Left lung (tissue), 10 donors: Measurements from ENCODE around the gene CD6. TPM values are rescaled to one million over a fixed set of nuclear protein-coding genes. Genes with fewer than 3 reads are reported as not detected.
A peak's percentile ranks its signal among the peaks of the same experiment; 100 is the strongest.

Experiments used
- ATAC-seq: fragments of 200-7000 bp; cut with Tn5 transposase; one replicate; pipeline ENCODE4 v1.9.1; 2020; ENCODE audit warnings: moderate library complexity
- DNase-seq, 4 donors: peaks; one replicate each; pipeline ENCODE4 v3.0.0-alpha.2; 2013 to 2020
- H3K27ac ChIP-seq, 2 donors: fragments of 200-600 bp; sonication (generic) in 1 of 2; one replicate each; pipeline versions ENCODE4 v1.5.0 to v1.8.0; 2020 to 2021
- H3K27me3 ChIP-seq, 2 donors: fragments of 200-600 bp; sonication (generic) in 1 of 2; one replicate each; pipeline versions ENCODE4 v1.5.0 to v1.8.0; 2020 to 2021
- H3K36me3 ChIP-seq, 2 donors: fragments of 200-600 bp; sonication (generic) in 1 of 2; one replicate each; pipeline versions ENCODE4 v1.5.0 to v1.8.0; 2020 to 2021
- H3K4me1 ChIP-seq, 2 donors: fragments of 200-600 bp; one replicate each; pipeline ENCODE4 v1.8.0; 2021
- H3K4me3 ChIP-seq, 2 donors: fragments of 200-600 bp; sonication (generic) in 1 of 2; one replicate each; pipeline versions ENCODE4 v1.5.0 to v1.8.0; 2020 to 2021; ENCODE audit warnings: mild to moderate bottlenecking in 1 of 2
- H3K9me3 ChIP-seq, 2 donors: fragments of 200-600 bp; sonication (generic) in 1 of 2; one replicate each; pipeline versions ENCODE4 v1.5.0 to v1.8.0; 2020 to 2021
- intact Hi-C, 2 donors: fragments of 100-400 bp; cut with DNase I; formaldehyde crosslinking; loops; one replicate each; pipeline versions ENCODE4 v1.11.2 to v1.14.2; 2022
- polyA plus RNA-seq, 6 donors: library from polyadenylated mRNA; unstranded; fragments of 120-200 nt; gene quantifications; one replicate each; pipeline ENCODE4 v1.2.1, GENCODE V29; 2013; ENCODE audit not compliant: insufficient read length in 6 of 6
- total RNA-seq, 2 donors: library from RNA; stranded (reverse); fragmentation: NEBNext Ultra II Directional; extraction: Animal tissue kit (Norgen Biotek cat#: 25700); gene quantifications; one replicate each; pipeline ENCODE4 v1.2.1, GENCODE V29; 2021
- TF ChIP-seq, protein P1 (sequence below), 2 donors: fragments of 200-600 bp; sonication (generic) in 1 of 2; IDR thresholded peaks; one replicate each; pipeline versions ENCODE4 v1.5.0 to v1.8.0; 2021; ENCODE audit warnings: antibody characterized with exemption in 2 of 2
- donor health status: DM: no; HTN: yes; CAD: no.
- donor health status: DM: no; HTN: no; CAD: no.

Gene CD6
- total and polyA plus RNA-seq, 8 donors = 0.66 to 6.3 (median 1.7) TPM

DNA sequence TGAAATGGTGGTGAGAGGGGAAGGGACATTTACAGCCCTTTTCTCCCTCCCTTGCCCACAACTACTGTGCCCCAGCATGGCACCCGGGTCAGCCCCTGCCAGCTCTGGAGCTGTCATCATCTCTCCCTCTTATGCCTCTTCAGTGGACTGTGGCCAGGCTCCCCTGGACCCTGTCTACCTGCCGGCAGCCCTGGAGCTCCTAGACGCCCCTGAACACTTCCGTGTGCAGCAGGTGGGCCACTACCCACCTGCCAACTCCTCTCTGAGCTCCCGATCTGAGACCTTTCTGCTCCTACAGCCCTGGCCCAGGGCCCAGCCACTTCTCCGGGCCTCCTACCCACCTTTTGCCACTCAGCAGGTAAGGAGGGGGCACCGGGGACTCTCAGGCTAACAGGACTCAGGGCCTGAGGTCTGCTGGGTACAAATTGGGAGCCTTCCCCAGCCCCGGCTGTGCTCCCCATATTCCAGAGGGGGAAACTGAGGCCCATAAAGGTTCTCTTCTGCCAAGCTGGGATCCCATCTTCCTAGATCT is 44.4 kb upstream of the CD6 start:
- ATAC-seq (no peak), DNase-seq (peak in 1 of 4 donors; percentile 31)
- H3K27ac ChIP-seq = no peak overlapping the region
- H3K27me3 ChIP-seq = peaks cover 9 to 59% of the 10 kb centered on the region in 2 donors
- H3K4me1 ChIP-seq = peaks cover 9 to 26% of the 10 kb centered on the region in 2 donors
- H3K4me3 ChIP-seq = no peak overlapping the region
- TF ChIP-seq, protein P1, sequence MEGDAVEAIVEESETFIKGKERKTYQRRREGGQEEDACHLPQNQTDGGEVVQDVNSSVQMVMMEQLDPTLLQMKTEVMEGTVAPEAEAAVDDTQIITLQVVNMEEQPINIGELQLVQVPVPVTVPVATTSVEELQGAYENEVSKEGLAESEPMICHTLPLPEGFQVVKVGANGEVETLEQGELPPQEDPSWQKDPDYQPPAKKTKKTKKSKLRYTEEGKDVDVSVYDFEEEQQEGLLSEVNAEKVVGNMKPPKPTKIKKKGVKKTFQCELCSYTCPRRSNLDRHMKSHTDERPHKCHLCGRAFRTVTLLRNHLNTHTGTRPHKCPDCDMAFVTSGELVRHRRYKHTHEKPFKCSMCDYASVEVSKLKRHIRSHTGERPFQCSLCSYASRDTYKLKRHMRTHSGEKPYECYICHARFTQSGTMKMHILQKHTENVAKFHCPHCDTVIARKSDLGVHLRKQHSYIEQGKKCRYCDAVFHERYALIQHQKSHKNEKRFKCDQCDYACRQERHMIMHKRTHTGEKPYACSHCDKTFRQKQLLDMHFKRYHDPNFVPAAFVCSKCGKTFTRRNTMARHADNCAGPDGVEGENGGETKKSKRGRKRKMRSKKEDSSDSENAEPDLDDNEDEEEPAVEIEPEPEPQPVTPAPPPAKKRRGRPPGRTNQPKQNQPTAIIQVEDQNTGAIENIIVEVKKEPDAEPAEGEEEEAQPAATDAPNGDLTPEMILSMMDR (IDR thresholded peaks at IDR 0.05) = no peak
- peaks cover 0 to 14% of the 10 kb centered on the region in 2 donors for H3K36me3 ChIP-seq
- H3K9me3 ChIP-seq = no peaks in the 10 kb centered on the region
- intact Hi-C loops = no loop called here

DNA sequence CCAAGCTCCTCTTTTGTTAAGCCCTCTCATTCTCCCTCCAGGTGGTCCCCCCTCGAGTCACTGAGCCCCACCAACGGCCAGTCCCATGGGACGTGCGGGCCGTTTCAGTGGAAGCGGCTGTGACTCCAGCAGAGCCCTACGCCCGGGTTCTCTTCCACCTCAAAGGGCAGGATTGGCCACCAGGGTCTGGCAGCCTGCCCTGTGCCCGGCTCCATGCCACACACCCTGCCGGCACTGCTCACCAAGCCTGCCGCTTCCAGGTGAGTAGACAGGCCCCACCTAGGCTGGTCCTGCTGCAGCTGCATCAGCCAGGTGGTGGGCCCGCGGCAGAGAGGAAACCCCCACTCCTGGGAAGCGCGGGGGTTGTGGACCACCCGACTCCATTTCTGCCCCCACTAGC is 43.9 kb upstream of the CD6 start:
- DNase-seq (peak in 1 of 4 donors; percentile 17), ATAC-seq (no peak)
- no peak overlapping the region for H3K4me3 ChIP-seq
- peaks cover 0 to 9% of the 10 kb centered on the region in 2 donors for H3K36me3 ChIP-seq
- peaks cover 9 to 59% of the 10 kb centered on the region in 2 donors for H3K27me3 ChIP-seq
- no peak overlapping the region for H3K27ac ChIP-seq
- intact Hi-C loops = no loop called here
- peaks cover 9 to 26% of the 10 kb centered on the region in 2 donors for H3K4me1 ChIP-seq
- TF ChIP-seq, protein P1 (IDR thresholded peaks at IDR 0.05) = no peak
- no peaks in the 10 kb centered on the region for H3K9me3 ChIP-seq

DNA sequence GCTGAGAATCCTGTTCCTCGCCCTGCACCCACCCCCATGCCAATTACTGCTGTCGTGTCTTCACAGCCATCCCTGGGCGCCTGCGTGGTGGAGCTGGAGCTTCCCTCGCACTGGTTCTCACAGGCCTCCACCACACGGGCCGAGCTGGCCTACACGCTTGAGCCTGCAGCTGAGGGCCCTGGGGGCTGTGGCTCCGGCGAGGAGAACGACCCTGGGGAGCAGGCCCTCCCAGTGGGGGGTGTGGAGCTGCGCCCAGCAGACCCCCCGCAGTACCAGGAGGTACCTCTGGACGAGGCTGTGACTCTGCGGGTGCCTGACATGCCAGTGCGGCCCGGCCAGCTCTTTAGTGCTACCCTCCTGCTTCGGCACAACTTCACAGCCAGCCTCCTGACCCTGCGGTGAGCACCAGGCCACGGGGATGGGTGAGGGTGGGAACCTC is 42.9 kb upstream of the CD6 start:
- H3K27ac ChIP-seq = no peak overlapping the region
- H3K27me3 ChIP-seq = peaks cover 9 to 53% of the 10 kb centered on the region in 2 donors
- DNase-seq (peak in 1 of 4 donors; percentile 26), ATAC-seq (no peak)
- H3K4me1 ChIP-seq = peaks cover 9 to 26% of the 10 kb centered on the region in 2 donors
- intact Hi-C loops = no loop called here
- no peaks in the 10 kb centered on the region for H3K36me3 ChIP-seq
- H3K9me3 ChIP-seq = no peaks in the 10 kb centered on the region
- no peak overlapping the region for H3K4me3 ChIP-seq
- TF ChIP-seq, protein P1 (IDR thresholded peaks at IDR 0.05) = no peak

DNA sequence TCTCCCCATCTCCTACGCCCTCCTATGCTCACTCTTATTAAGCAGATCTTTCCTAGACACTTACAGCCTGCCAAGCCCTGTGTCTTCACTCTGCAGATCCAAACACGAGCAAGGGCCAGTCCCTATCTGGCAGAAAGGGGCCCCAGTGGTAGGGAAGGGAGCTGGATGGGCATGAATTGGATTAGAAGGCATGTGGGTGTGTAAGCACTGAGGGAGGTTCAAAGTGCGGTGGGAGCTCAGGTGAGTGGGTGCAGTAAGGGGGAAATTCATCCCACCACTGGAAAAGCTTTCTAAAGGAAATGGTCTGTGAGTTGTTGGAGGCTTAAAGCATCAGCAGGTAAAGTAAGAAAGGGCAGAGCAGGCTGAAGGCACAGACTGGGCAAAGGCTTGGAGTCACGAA is 41.7 kb upstream of the CD6 start:
- intact Hi-C loops = no loop called here
- Histone ChIP-seq H3K4me1 (peaks cover 3 to 14% of the 10 kb centered on the region in 2 donors), H3K9me3 (no peaks in the 10 kb centered on the region), H3K27ac (no peak overlapping the region), H3K4me3 (no peak overlapping the region), H3K36me3 (no peaks in the 10 kb centered on the region), H3K27me3 (peaks cover 4 to 41% of the 10 kb centered on the region in 2 donors)
- DNase-seq (no peak), ATAC-seq (no peak)
- TF ChIP-seq, protein P1 (IDR thresholded peaks at IDR 0.05) = no peak

DNA sequence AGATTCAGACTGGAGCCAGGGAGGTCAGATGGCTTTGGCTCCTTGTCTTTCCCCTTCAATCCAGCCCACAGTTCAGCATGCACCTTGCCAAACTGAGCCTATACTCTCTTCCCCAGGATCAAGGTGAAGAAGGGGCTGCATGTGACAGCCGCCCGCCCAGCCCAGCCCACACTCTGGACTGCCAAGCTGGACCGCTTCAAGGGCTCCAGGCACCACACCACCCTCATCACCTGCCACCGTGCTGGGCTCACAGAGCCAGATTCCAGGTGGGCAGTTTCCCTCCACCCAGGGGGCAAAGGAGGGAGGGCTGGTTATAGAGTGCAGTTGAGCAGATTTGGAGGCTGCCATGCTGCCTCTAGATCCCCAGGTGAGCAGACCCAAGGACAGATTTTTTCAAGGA is 41.1 kb upstream of the CD6 start:
- Histone ChIP-seq H3K27ac (no peak overlapping the region), H3K9me3 (no peaks in the 10 kb centered on the region), H3K36me3 (no peaks in the 10 kb centered on the region), H3K4me3 (no peak overlapping the region), H3K4me1 (peaks cover 0 to 8% of the 10 kb centered on the region in 2 donors), H3K27me3 (peaks cover 0 to 35% of the 10 kb centered on the region in 2 donors)
- no peak for DNase-seq
- TF ChIP-seq, protein P1 (IDR thresholded peaks at IDR 0.05) = no peak
- intact Hi-C loops = no loop called here
- no peak for ATAC-seq
